ENCODE measurements around the gene NTN1.

DNA sequence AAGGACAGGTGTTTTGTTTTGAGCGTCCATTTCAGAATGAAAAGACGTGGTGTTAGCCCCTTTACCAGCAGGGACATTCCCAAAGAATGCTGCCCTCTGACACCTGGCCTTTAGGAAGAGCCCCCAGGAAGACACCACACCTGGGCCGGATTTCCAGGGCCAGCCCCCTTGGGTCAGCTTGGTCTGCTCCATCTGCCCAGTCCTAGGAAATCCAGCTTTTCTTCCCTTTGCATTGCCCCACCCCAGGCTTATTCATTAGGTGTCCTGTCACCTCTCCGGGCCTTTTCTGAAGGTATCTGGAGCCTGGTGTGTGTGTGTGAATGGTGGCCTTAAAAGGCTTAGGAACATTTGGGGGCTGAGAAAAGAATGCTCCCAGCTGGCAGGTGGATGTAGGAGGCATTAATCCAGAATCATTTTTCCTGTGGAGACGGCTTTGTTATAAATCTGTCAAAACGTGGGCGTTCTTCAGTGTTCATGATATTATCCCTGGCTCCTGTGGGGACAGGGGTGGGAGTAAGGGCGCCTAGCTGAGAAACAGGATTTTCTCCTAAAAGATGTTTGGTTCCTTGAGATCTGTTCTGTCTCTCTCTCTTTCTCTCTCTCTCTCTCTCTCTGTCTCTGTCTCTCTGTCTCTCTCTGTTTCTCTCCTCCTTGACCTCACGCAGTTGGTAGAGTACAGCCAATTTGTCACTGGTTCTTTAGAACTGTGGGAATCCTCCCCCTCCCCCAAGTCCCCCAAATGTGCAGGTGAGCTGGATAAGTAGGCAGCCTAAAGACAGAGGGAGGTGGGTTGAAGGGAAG is 84.0 kb downstream of the NTN1 start:
- TF ChIP-seq MAZ (IDR thresholded peaks at IDR 0.05; ENCODE audit: borderline replicate concordance, low read depth, low read length) = no peak
- no peak for TF ChIP-seq CTCF (conservative IDR thresholded peaks at IDR 0.05; ENCODE audit: low read depth, low read length)
- TF ChIP-seq RAD21 (IDR thresholded peaks at IDR 0.05; ENCODE audit: low read length) = no peak
- TF ChIP-seq POLR2A (IDR thresholded peaks at IDR 0.05; ENCODE audit: low read depth, low read length) = no peak
- no peak for TF ChIP-seq SMC3 (IDR thresholded peaks at IDR 0.05; ENCODE audit: low read depth, low read length)
- TF ChIP-seq CEBPB (IDR thresholded peaks at IDR 0.05; ENCODE audit: low read depth, low read length) = no peak
- TF ChIP-seq, protein P1, sequence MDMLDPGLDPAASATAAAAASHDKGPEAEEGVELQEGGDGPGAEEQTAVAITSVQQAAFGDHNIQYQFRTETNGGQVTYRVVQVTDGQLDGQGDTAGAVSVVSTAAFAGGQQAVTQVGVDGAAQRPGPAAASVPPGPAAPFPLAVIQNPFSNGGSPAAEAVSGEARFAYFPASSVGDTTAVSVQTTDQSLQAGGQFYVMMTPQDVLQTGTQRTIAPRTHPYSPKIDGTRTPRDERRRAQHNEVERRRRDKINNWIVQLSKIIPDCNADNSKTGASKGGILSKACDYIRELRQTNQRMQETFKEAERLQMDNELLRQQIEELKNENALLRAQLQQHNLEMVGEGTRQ (IDR thresholded peaks at IDR 0.05; ENCODE audit: low read depth, low read length) = no peak
- TF ChIP-seq MAFK (IDR thresholded peaks at IDR 0.05; ENCODE audit: low read depth, low read length) = no peak
- TF ChIP-seq MXI1 (IDR thresholded peaks at IDR 0.05; ENCODE audit: borderline replicate concordance, low read depth, low read length) = no peak
